ENCODE results near the gene RIPPLY2.

- TF ChIP-seq ZBTB33 (IDR thresholded peaks at IDR 0.05) = no peak
- no peak for TF ChIP-seq CTCF (IDR thresholded peaks at IDR 0.05; ENCODE audit: low read depth, low read length, missing input control)
- no peak for TF ChIP-seq HNF4A (conservative IDR thresholded peaks at IDR 0.05)
- no peak for TF ChIP-seq HNF4G (IDR thresholded peaks at IDR 0.05)
- TF ChIP-seq RXRA (IDR thresholded peaks at IDR 0.05) = no peak
- no peak for TF ChIP-seq ATF3 (IDR thresholded peaks at IDR 0.05)
- TF ChIP-seq MAX (IDR thresholded peaks at IDR 0.05) = no peak
- TF ChIP-seq TAF1 (conservative IDR thresholded peaks at IDR 0.05) = no peak
These were observed 48.3 kb upstream of the RIPPLY2 start for GRCh38 chr6:83804886-83805285.

Data from liver (tissue), 3 donors.